Fibroblast of upper back skin (primary cell): ENCODE measurements around the gene EMC9.

Experiments used
- DNase-seq: peaks from one replicate; pipeline ENCODE4 v3.0.0-alpha.2; 2013

EMC9 gene

DNA sequence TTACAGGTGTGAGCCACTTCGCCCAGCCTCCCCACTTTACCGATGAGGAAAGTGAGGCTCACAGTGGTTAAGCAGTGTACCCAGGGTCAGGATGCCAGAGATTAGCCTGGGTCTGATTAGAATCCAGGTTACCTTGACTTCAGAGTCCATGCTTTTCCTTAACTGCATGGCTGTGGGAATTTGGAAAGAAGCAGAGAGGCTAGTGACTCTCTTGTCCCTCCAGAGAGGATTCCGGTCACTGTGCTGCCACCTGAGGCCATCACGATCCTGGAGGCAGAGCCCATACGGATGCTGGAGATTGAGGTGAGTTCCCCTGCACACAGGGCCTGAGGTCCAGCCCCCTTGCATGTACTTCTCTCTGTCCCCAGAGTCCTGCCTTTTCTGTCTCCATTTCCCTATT, 35.2 kb upstream of the EMC9 start:
- DNase-seq, result no peak

GRCh38 chr14:24172871-24173281, 31.5 kb upstream of the EMC9 start:
- no peak for DNase-seq

GRCh38 chr14:24172261-24172860, 31.0 kb upstream of the EMC9 start:
- no peak for DNase-seq

DNA sequence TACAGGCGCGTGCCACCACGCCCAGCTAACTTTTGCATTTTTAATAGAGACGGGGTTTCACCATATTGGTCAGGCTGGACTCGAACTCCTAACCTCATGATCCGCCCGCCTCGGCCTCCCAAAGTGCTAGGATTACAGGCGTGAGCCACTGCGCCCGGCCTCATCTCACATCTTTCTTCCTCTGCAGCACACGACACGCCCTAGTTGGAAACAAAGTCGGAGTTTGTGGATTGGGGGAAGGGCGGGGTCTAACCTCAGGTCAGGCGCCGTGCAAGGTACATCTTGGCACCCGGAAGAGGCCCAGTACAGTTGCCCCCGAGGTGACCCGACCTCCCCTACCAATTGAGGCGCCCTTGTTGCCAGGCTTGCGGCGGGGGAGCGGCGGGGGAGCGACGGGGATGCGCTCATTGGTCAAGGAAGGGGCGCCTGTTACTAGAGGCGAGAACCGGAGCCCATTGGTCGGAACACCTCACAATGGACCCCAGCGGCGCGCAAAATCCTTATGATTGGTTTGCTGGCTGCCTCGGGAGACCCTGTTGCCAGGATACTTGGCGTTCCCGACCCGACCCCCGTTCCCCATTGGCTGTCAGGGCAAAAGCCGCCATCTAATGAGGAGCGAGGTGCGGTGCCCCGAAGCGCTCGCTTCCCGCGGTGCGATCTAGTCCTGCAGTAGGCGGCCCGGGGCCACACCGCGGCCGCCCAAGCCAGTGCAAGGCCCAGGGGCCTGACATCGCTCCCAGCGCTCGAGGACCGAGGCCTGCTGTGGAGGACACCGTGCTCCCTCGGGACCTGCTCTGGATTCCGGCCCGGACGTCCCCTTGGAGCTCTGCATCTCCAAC, 30.2 kb upstream of the EMC9 start, which contains the start of gene REC8:
REC8 (plus strand) TSS at position 659 of the 839 bp plus-strand sequence. CDS start 473 bp downstream, outside the sequence.
- DNase-seq, result peak; percentile 78

DNA sequence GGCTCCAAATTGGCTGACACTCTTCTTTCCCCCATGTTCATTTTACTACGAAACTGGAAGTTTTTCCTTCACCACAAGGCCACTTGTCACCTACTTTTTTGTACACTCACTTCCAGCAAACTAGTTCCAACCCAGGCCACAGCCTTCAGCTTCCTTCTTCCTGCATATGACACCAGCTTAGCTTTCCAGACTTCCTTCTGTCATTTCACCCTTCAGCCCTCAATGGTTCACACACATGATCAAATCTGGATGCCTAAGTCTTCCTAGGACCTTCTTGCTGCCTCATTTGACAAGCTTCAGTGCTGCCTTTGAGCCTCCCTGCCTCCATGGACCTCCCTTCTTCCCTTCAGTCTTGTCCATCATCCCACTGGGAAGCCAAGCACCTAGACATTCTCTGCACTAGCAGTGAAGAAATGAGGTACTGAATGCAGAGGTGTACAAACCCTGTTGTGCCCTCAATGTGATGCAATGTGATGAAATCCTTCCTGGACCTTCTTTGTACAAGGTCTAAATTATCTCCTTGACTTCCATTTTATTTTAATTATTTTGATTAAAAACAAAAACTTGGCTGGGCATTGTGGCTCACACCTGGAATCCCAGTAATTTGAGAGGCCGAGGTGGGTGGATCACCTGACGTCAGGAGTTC, 26.2 kb upstream of the EMC9 start:
- DNase-seq, result no peak

GRCh38 chr14:24165785-24166184, 24.4 kb upstream of the EMC9 start:
- DNase-seq, result no peak

- no peak for DNase-seq
Measured at GRCh38 chr14:24164518-24164991, 23.2 kb upstream of the EMC9 start.

DNA sequence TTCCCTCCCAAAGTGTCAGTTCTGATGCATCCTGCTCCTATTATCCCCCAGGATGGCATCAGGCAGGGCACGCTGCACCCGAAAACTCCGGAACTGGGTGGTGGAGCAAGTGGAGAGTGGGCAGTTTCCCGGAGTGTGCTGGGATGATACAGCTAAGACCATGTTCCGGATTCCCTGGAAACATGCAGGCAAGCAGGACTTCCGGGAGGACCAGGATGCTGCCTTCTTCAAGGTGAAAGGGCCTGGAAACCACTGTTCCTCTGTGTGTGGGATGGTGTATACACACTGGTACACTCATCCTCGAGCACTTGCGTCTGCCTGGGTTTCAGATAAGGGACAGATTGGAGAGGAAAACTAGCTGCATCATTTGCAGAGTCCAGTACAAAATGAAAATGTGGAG, 20.7 kb upstream of the EMC9 start:
- DNase-seq, result no peak

GRCh38 chr14:24160850-24161804, 19.7 kb upstream of the EMC9 start, which contains the start of gene IRF9:
IRF9 (plus strand) TSS chr14:24161265; CDS start chr14:24162145, 880 bp downstream.
- DNase-seq, result peak; percentile 93

GRCh38 chr14:24160499-24160849, 19.1 kb upstream of the EMC9 start:
- DNase-seq, result no peak

GRCh38 chr14:24159777-24160498, 18.5 kb upstream of the EMC9 start:
- no peak for DNase-seq

DNA sequence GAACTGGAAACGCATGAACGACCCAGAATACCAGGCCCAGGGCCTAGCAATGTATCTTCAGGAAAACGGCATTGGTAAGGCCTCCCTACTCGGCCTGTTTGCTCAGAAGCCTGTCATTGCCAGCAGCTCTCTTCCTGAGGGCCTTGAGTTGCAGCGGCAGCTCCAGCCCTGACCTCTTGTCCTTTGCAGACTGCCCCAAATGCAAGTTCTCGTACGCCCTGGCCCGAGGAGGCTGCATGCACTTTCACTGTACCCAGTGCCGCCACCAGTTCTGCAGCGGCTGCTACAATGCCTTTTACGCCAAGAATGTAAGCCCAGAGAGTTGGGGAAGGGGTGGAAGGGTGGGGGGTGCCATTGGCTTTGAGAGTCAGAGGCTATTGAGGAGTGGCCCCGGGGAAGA, 15.9 kb upstream of the EMC9 start:
- no peak for DNase-seq

- DNase-seq, result no peak
Measured at GRCh38 chr14:24156840-24157239, 15.4 kb upstream of the EMC9 start.

DNA sequence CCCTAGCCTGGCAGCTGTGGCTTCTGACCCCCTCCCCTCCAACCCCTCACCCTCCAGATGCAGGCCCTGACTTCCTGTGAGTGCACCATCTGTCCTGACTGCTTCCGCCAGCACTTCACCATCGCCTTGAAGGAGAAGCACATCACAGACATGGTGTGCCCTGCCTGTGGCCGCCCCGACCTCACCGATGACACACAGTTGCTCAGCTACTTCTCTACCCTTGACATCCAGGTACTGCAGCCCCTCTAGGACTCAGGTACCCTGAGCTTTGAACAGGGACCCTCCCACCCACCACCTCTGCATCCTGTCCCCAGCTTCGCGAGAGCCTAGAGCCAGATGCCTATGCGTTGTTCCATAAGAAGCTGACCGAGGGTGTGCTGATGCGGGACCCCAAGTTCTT, 13.7 kb upstream of the EMC9 start:
- no peak for DNase-seq

DNA sequence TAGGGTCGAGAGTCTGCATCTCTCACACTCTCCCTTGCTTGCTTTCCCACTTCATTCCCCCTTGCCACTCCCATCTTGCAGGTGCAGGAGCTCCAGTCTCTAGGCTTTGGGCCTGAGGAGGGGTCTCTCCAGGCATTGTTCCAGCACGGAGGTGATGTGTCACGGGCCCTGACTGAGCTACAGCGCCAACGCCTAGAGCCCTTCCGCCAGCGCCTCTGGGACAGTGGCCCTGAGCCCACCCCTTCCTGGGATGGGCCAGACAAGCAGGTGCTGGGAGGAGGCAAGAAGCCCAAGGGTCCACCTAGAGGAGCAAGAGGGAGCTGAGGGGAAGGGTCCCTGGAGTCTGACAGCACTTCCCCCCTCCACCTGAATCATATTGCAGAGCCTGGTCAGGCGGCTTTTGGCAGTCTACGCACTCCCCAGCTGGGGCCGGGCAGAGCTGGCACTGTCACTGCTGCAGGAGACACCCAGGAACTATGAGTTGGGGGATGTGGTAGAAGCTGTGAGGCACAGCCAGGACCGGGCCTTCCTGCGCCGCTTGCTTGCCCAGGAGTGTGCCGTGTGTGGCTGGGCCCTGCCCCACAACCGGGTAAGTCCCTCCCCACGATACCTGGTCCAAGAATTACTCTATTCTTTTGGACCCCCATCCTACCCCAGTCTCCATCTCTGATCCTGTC, 10.2 kb upstream of the EMC9 start:
- DNase-seq, result no peak

DNA sequence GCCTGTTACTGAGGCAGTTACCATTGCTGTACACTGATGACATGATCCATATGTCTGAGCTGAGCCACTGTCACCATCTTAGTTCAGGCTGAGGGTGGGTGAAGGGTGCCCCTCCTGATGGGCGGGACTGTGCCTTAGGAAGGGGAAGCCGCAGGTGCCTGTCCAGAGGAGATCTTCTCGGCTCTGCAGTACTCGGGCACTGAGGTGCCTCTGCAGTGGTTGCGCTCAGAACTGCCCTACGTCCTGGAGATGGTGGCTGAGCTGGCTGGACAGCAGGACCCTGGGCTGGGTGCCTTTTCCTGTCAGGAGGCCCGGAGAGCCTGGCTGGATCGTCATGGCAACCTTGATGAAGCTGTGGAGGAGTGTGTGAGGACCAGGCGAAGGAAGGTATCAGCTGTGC, 9.6 kb upstream of the EMC9 start:
- no peak for DNase-seq

- no peak for DNase-seq
Measured at GRCh38 chr14:24150567-24150966, 9.2 kb upstream of the EMC9 start.

- DNase-seq, result no peak
Measured at GRCh38 chr14:24150061-24150460, 8.7 kb upstream of the EMC9 start.

DNA sequence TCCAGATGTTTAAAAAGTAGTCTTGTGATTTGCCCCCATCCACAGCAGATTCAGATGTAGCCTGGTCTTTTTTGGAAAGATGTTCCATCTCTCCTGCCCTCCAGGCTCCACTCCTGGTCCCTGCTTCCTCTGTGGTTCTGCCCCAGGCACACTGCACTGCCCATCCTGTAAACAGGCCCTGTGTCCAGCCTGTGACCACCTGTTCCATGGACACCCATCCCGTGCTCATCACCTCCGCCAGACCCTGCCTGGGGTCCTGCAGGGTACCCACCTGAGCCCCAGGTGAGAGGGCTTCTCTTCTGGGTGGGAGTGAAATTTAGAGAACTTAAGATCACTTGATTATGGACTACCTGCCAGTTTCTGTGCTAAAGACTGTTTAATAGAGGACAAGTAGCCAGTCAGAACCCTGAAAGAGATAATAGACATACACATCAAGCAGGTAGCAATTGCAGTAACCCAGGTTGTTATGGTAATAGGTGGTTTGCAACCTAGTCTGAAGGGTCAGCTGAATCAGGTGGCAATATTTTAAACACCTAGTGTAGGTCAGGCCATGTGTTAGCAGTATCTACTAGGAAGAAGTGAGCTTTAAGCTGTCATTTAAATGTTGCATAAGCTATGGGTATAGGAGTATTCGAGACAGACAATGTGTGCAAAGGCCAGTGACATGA, 8.0 kb upstream of the EMC9 start:
- no peak for DNase-seq

DNA sequence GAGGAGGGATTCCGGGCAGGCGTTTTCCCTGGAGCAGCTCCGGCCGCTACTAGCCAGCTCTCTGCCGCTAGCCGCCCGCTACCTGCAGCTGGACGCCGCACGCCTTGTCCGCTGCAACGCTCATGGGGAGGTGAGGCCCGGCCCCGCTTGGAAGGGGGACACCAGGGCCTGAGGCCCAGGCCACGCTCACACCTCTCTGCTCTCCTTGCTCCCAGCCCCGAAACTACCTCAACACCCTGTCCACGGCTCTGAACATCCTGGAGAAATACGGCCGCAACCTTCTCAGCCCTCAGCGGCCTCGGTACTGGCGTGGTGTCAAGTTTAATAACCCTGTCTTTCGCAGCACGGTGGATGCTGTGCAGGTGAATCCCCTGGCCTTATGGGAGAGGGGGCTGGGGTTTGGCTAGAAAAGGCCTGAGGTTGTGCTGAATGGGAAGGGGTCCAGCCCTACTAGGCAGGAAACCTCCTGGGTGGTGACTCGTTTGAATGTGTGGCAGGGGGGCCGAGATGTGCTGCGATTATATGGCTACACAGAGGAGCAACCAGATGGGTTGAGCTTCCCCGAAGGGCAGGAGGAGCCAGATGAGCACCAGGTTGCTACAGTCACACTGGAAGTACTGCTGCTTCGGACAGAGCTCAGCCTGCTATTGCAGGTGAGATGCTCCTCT, 6.5 kb upstream of the EMC9 start:
- DNase-seq, result no peak
